ENCODE measurements around the gene SSU72.

DNA sequence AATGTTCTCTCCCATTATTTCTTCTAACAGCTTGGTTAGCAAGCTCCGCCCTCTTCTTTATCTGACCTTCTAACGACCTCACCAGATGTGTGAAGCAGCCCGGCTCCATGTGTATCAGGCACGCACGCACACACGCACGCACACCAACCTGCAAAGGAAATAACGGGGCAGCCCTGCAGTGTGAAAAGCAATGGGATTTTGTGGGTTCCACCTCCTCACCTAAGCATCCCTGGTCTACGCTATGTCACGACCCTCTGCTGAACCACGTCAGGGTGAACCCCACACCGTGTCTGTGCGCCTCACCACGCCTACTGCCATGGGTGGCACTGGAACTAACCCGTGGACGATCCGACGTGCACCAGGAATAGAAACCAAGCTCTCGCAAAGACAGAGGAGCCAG, 10.4 kb downstream of the SSU72 start:
- TF ChIP-seq CTCF (IDR thresholded peaks at IDR 0.05; ENCODE audit: insufficient read depth, low read length, poor library complexity, severe bottlenecking), result no peak
- no peak for TF ChIP-seq EZH2phosphoT487 (conservative IDR thresholded peaks at IDR 0.05; ENCODE audit: low read length)
